A673 (cell line): ENCODE data around the gene IFITM2.

ENCODE experiments used
- EZH2 ChIP-seq: fragments of 200-600 bp; sonication (generic); IDR thresholded peaks from 2 replicates; pipeline ENCODE4 v1.6.1; 2017; ENCODE audit warnings: borderline replicate concordance, low read depth, mild to moderate bottlenecking, mixed read lengths, antibody characterized with exemption, low read length; ENCODE audit not compliant: poor library complexity, severe bottlenecking
- TF ChIP-seq, protein P1 (sequence below): fragments of 300-800, 200-600 bp; sonication (generic); conservative IDR thresholded peaks from 2 replicates; pipeline ENCODE4 v1.5.1; 2017; ENCODE audit warnings: low read depth, mild to moderate bottlenecking, antibody characterized with exemption, low read length, moderate library complexity, mixed read lengths

DNA sequence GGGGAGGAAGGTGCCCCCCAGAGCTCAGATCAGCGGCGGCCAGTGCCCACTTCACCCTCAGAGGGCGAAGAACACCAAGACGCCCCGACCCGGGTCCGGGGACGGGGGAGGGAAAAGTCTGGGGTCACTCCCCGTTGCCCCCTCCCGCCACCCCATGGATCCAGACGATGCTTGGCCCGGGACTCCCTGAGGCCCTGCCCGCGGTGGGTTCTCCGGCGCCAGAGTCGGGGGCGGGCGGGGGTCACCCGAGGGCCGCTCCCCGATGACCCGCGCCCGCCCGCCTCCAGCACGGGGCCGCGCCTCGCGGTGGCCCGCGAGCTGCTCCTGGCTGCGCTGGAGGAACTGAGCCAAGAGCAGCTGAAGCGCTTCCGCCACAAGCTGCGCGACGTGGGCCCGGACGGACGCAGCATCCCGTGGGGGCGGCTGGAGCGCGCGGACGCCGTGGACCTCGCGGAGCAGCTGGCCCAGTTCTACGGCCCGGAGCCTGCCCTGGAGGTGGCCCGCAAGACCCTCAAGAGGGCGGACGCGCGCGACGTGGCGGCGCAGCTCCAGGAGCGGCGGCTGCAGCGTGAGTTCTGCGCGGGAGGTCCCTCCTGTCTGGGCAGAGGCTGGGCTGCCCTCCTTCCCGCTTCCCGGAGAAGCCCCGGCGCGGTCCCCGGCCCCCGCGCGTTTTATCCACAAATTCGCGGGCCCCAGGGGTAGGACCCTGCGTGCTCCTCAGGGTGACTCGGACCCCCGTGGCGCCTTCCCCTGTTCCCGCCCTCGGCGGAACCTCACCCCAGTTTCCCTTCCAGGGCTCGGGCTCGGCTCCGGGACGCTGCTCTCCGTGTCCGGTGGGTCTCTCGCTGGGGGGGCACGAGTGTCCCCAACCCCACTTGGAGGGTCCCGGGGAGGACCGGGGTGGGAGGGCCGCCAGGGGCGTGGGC is 28.3 kb upstream of the IFITM2 start:
- TF ChIP-seq, protein P1, sequence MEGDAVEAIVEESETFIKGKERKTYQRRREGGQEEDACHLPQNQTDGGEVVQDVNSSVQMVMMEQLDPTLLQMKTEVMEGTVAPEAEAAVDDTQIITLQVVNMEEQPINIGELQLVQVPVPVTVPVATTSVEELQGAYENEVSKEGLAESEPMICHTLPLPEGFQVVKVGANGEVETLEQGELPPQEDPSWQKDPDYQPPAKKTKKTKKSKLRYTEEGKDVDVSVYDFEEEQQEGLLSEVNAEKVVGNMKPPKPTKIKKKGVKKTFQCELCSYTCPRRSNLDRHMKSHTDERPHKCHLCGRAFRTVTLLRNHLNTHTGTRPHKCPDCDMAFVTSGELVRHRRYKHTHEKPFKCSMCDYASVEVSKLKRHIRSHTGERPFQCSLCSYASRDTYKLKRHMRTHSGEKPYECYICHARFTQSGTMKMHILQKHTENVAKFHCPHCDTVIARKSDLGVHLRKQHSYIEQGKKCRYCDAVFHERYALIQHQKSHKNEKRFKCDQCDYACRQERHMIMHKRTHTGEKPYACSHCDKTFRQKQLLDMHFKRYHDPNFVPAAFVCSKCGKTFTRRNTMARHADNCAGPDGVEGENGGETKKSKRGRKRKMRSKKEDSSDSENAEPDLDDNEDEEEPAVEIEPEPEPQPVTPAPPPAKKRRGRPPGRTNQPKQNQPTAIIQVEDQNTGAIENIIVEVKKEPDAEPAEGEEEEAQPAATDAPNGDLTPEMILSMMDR: no peak
- TF ChIP-seq EZH2: no peak
